HEK293 (cell line): ENCODE results near the gene LFNG.

Source experiments
- ATF2 ChIP-seq: fragments of 450-650 bp; formaldehyde crosslinking; IDR thresholded peaks from 2 replicates; pipeline ENCODE4 v1.5.1; 2016; ENCODE audit warnings: missing biosample characterization, missing genetic modification characterization, low read depth
- FEZF1 ChIP-seq: fragments of 450-650 bp; formaldehyde crosslinking; IDR thresholded peaks from 2 replicates; pipeline ENCODE4 v1.5.1; 2016; ENCODE audit warnings: missing biosample characterization, missing genetic modification characterization
- IKZF3 ChIP-seq: fragments of 450-650 bp; IDR thresholded peaks from 2 replicates; pipeline ENCODE4 v1.5.0; 2018; ENCODE audit warnings: missing biosample characterization, mild to moderate bottlenecking, missing genetic modification characterization, moderate library complexity
- KLF7 ChIP-seq: fragments of 450-650 bp; formaldehyde crosslinking; IDR thresholded peaks from 2 replicates; pipeline ENCODE4 v1.5.1; 2016; ENCODE audit warnings: missing biosample characterization, missing genetic modification characterization, borderline replicate concordance
- REPIN1 ChIP-seq: fragments of 450-650 bp; formaldehyde crosslinking; IDR thresholded peaks from 2 replicates; pipeline ENCODE4 v1.5.1; 2017; ENCODE audit warnings: missing biosample characterization, missing genetic modification characterization, low read depth
- SP7 ChIP-seq: fragments of 450-650 bp; formaldehyde crosslinking; IDR thresholded peaks from 2 replicates; pipeline ENCODE4 v1.5.1; 2016; ENCODE audit warnings: missing biosample characterization, missing genetic modification characterization
- WT1 ChIP-seq: fragments of 450-650 bp; formaldehyde crosslinking; IDR thresholded peaks from 2 replicates; pipeline ENCODE4 v1.5.1; 2016; ENCODE audit warnings: missing biosample characterization, missing genetic modification characterization
- YY2 ChIP-seq: fragments of 450-650 bp; formaldehyde crosslinking; IDR thresholded peaks from 2 replicates; pipeline ENCODE4 v1.5.1; 2016; ENCODE audit warnings: missing biosample characterization, missing genetic modification characterization
- ZBTB17 ChIP-seq: fragments of 450-650 bp; formaldehyde crosslinking; IDR thresholded peaks from 2 replicates; pipeline ENCODE4 v1.5.1; 2016; ENCODE audit warnings: missing biosample characterization, missing genetic modification characterization
- ZFP37 ChIP-seq: fragments of 450-650 bp; formaldehyde crosslinking; IDR thresholded peaks from 2 replicates; pipeline ENCODE4 v1.5.1; 2016; ENCODE audit warnings: missing biosample characterization, missing genetic modification characterization
- ZNF114 ChIP-seq: fragments of 450-650 bp; formaldehyde crosslinking; IDR thresholded peaks from 2 replicates; pipeline ENCODE4 v1.5.0; 2017; ENCODE audit warnings: missing biosample characterization, missing genetic modification characterization
- ZNF146 ChIP-seq: fragments of 450-650 bp; formaldehyde crosslinking; IDR thresholded peaks from 2 replicates; pipeline ENCODE4 v1.5.1; 2016; ENCODE audit warnings: missing biosample characterization, missing genetic modification characterization
- ZNF155 ChIP-seq: fragments of 450-650 bp; formaldehyde crosslinking; IDR thresholded peaks from 2 replicates; pipeline ENCODE4 v1.5.1; 2016; ENCODE audit warnings: missing biosample characterization, missing genetic modification characterization
- ZNF174 ChIP-seq: fragments of 450-650 bp; formaldehyde crosslinking; IDR thresholded peaks from 2 replicates; pipeline ENCODE4 v1.5.0; 2017; ENCODE audit warnings: missing biosample characterization, mild to moderate bottlenecking, missing genetic modification characterization
- ZNF18 ChIP-seq: fragments of 450-650 bp; formaldehyde crosslinking; IDR thresholded peaks from 2 replicates; pipeline ENCODE4 v1.5.1; 2016; ENCODE audit warnings: missing biosample characterization, missing genetic modification characterization
- ZNF184 ChIP-seq: fragments of 450-650 bp; IDR thresholded peaks from 2 replicates; pipeline ENCODE4 v1.5.1; 2018; ENCODE audit warnings: missing biosample characterization, mild to moderate bottlenecking, missing genetic modification characterization
- ZNF214 ChIP-seq: fragments of 450-650 bp; formaldehyde crosslinking; IDR thresholded peaks from 2 replicates; pipeline ENCODE4 v1.5.1; 2017; ENCODE audit warnings: missing biosample characterization, mild to moderate bottlenecking, missing genetic modification characterization, borderline replicate concordance
- ZNF23 ChIP-seq: fragments of 450-650 bp; formaldehyde crosslinking; IDR thresholded peaks from 2 replicates; pipeline ENCODE4 v1.5.1; 2016; ENCODE audit warnings: missing biosample characterization, missing genetic modification characterization, borderline replicate concordance
- ZNF24 ChIP-seq: fragments of 450-650 bp; formaldehyde crosslinking; IDR thresholded peaks from 2 replicates; pipeline ENCODE4 v1.5.1; 2016; ENCODE audit warnings: missing biosample characterization, missing genetic modification characterization
- ZNF248 ChIP-seq: fragments of 450-650 bp; formaldehyde crosslinking; IDR thresholded peaks from 2 replicates; pipeline ENCODE4 v1.5.1; 2017; ENCODE audit warnings: missing biosample characterization, missing genetic modification characterization
- ZNF366 ChIP-seq: fragments of 450-650 bp; formaldehyde crosslinking; conservative IDR thresholded peaks from 2 replicates; pipeline ENCODE4 v1.5.1; 2016; ENCODE audit warnings: missing biosample characterization, missing genetic modification characterization
- ZNF416 ChIP-seq: fragments of 450-650 bp; formaldehyde crosslinking; IDR thresholded peaks from 2 replicates; pipeline ENCODE4 v1.5.1; 2016; ENCODE audit warnings: missing biosample characterization, missing genetic modification characterization
- ZNF514 ChIP-seq: fragments of 450-650 bp; formaldehyde crosslinking; IDR thresholded peaks from 2 replicates; pipeline ENCODE4 v1.5.1; 2016; ENCODE audit warnings: missing biosample characterization, missing genetic modification characterization
- ZNF549 ChIP-seq: fragments of 450-650 bp; IDR thresholded peaks from 2 replicates; pipeline ENCODE4 v1.5.1; 2018; ENCODE audit warnings: missing biosample characterization, missing genetic modification characterization, mild to moderate bottlenecking, inconsistent platforms, moderate library complexity
- ZNF558 ChIP-seq: fragments of 450-650 bp; formaldehyde crosslinking; IDR thresholded peaks from 2 replicates; pipeline ENCODE4 v1.5.1; 2016; ENCODE audit warnings: missing biosample characterization, missing genetic modification characterization
- ZNF596 ChIP-seq: fragments of 450-650 bp; IDR thresholded peaks from 2 replicates; pipeline ENCODE4 v1.5.0; 2018; ENCODE audit warnings: missing biosample characterization, mild to moderate bottlenecking, missing genetic modification characterization, moderate library complexity
- ZNF624 ChIP-seq: fragments of 450-650 bp; formaldehyde crosslinking; IDR thresholded peaks from 2 replicates; pipeline ENCODE4 v1.5.1; 2017; ENCODE audit warnings: missing biosample characterization, missing genetic modification characterization
- ZNF629 ChIP-seq: fragments of 450-650 bp; formaldehyde crosslinking; IDR thresholded peaks from 2 replicates; pipeline ENCODE4 v1.5.1; 2017; ENCODE audit warnings: missing biosample characterization, missing genetic modification characterization
- ZNF654 ChIP-seq: fragments of 450-650 bp; formaldehyde crosslinking; IDR thresholded peaks from 2 replicates; pipeline ENCODE4 v1.5.1; 2016; ENCODE audit warnings: low read depth, missing biosample characterization, missing genetic modification characterization
- ZNF670 ChIP-seq: fragments of 450-650 bp; formaldehyde crosslinking; IDR thresholded peaks from 2 replicates; pipeline ENCODE4 v1.5.1; 2016; ENCODE audit warnings: missing biosample characterization, missing genetic modification characterization, low read depth
- ZNF692 ChIP-seq: fragments of 450-650 bp; formaldehyde crosslinking; IDR thresholded peaks from 2 replicates; pipeline ENCODE4 v1.5.1; 2016; ENCODE audit warnings: missing biosample characterization, missing genetic modification characterization
- ZNF747 ChIP-seq: fragments of 450-650 bp; formaldehyde crosslinking; IDR thresholded peaks from 2 replicates; pipeline ENCODE4 v1.5.1; 2016; ENCODE audit warnings: missing biosample characterization, missing genetic modification characterization
- ZNF768 ChIP-seq: fragments of 450-650 bp; formaldehyde crosslinking; IDR thresholded peaks from 2 replicates; pipeline ENCODE4 v1.5.1; 2018; ENCODE audit warnings: missing biosample characterization, mild to moderate bottlenecking, missing genetic modification characterization
- ZNF830 ChIP-seq: fragments of 450-650 bp; IDR thresholded peaks from 2 replicates; pipeline ENCODE4 v1.5.0; 2018; ENCODE audit warnings: missing biosample characterization, missing genetic modification characterization, low read depth, mild to moderate bottlenecking, moderate library complexity
- ZSCAN5A ChIP-seq: fragments of 450-650 bp; formaldehyde crosslinking; IDR thresholded peaks from 2 replicates; pipeline ENCODE4 v1.5.1; 2016; ENCODE audit warnings: missing biosample characterization, missing genetic modification characterization

Gene LFNG

GRCh38 chr7:2527505-2528467 is 8.2 kb downstream of the LFNG start (continued):
- TF ChIP-seq ZNF747 (tag by site-specific recombination) (no peak), FEZF1 (tag by site-specific recombination) (no peak), ZNF18 (tag by site-specific recombination) (no peak), SP7 (tag by site-specific recombination) (peak; percentile 51), ZBTB17 (tag by site-specific recombination) (no peak), ZNF629 (tag by site-specific recombination) (no peak), ZNF174 (tag by site-specific recombination) (no peak), KLF7 (tag by site-specific recombination) (no peak), ZNF654 (tag by site-specific recombination) (no peak), ZNF514 (no peak), ZNF23 (tag by site-specific recombination) (no peak), REPIN1 (tag by site-specific recombination) (no peak), ZNF558 (tag by site-specific recombination) (no peak), ZNF549 (tag by site-specific recombination) (no peak), ZNF624 (tag by site-specific recombination) (no peak), ZNF155 (no peak), ZNF416 (tag by site-specific recombination) (no peak), ZNF830 (tag by site-specific recombination) (no peak), ZNF248 (tag by site-specific recombination) (no peak), ATF2 (tag by site-specific recombination) (no peak), ZSCAN5A (tag by site-specific recombination) (no peak), ZNF692 (tag by site-specific recombination) (no peak), ZNF146 (tag by site-specific recombination) (no peak), ZNF24 (tag by site-specific recombination) (no peak), YY2 (tag by site-specific recombination) (no peak), ZNF214 (no peak), ZNF184 (tag by site-specific recombination) (no peak), IKZF3 (tag by site-specific recombination) (no peak), ZNF596 (no peak), ZNF366 (tag by site-specific recombination) (no peak), ZNF670 (tag by site-specific recombination) (no peak), WT1 (peak; percentile 75), ZNF114 (tag by site-specific recombination) (no peak), ZNF768 (no peak), ZFP37 (no peak)
